Measurements from ENCODE around the gene CACNA1B. TPM values are rescaled to one million over a fixed set of nuclear protein-coding genes. Genes with fewer than 3 reads are reported as not detected.
A peak's percentile ranks its signal among the peaks of the same experiment; 100 is the strongest.

The CACNA1B gene
- total and polyA plus RNA-seq, 9 of the 15 experiments (the other 6 are each of a cell fraction or from before 2014, with no cell fraction given), result 0.01 to 0.04 TPM; not detected in 7

DNA sequence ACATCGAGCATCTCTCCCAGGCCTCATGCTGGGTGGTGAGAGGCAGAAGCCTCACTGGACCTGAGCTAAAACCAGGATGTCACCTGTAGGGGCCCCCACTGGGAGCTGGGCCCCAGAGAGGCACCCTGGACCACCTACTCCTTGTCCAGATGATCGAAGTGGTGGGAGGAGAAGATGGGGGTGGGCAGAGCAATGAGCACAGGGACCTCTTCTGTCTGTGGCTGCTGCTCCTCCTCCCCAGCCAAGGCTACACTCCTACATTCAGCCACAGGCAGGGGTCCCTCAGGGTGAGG lies 227.5 kb downstream of the CACNA1B start:
- Histone ChIP-seq H3K4me2 (ENCODE audit: insufficient read depth, low read length) (no peak overlapping the region), H4K20me1 (replicated peaks; ENCODE audit: control insufficient read depth, insufficient read depth, low read length) (no peaks in the 10 kb centered on the region), H3K4me3 (no peak overlapping the region), H3K27me3 (ENCODE audit: control insufficient read depth in 2 of 2, insufficient read depth in 2 of 2, low read length in 2 of 2) (peaks cover 0 to 32% of the 10 kb centered on the region in 2 experiments; a peak in 3 of 5 replicates), H3K9me3 (replicated peaks; ENCODE audit: control insufficient read depth, insufficient read depth, low read depth, low read length) (no peaks in the 10 kb centered on the region), H3K4me1 (replicated peaks in 1 of 2; ENCODE audit: control insufficient read depth in 2 of 2, insufficient read depth in 2 of 2, low read length in 2 of 2) (peaks cover 0 to 4% of the 10 kb centered on the region in 2 experiments; a peak in 2 of 5 replicates), H3K79me2 (ENCODE audit: control insufficient read depth, insufficient read depth, low read length) (no peaks in the 10 kb centered on the region), H3K9ac (ENCODE audit: insufficient read depth in 1 of 2, low read depth in 2 of 2, low read length in 2 of 2) (no peak overlapping the region), H2AFZ (ENCODE audit: low read depth, low read length) (no peak overlapping the region), H3K9me1 (ENCODE audit: control insufficient read depth, insufficient read depth, low read length) (no peaks in the 10 kb centered on the region), H3K36me3 (ENCODE audit: control insufficient read depth, insufficient read depth, low read length) (no peaks in the 10 kb centered on the region), H3K27ac (ENCODE audit: extremely low read depth, low read depth, low read length) (no peak overlapping the region)
- BruUV-seq (replicated peaks), result no TSS peak
- DNase-seq (ENCODE audit: extremely low read depth in 1 of 4, low spot score in 3 of 4) (peak in 1 of 4 experiments; percentile 3), ATAC-seq (no peak), FAIRE-seq (no peak)
- intact Hi-C loops (cut with micrococcal nuclease), result no loop called here
- ChIA-PET CTCF (ENCODE audit: low intra/inter-chr PET ratio) (no interaction called here), POLR2A (no interaction called here)
- TF ChIP-seq KLF10 (CRISPR knock-in tag; IDR thresholded peaks at IDR 0.05), result no peak
- no peak for TF ChIP-seq SIRT6 (IDR thresholded peaks at IDR 0.05; ENCODE audit: low read depth, low read length)
- TF ChIP-seq LEF1 (IDR thresholded peaks at IDR 0.05), result no peak
- no peak for TF ChIP-seq NEUROD1 (IDR thresholded peaks at IDR 0.05; ENCODE audit: borderline replicate concordance, low read depth, low read length, partially characterized antibody)
- TF ChIP-seq TRIM24 (IDR thresholded peaks at IDR 0.05), result no peak
- TF ChIP-seq FUS (optimal IDR thresholded peaks at IDR 0.05; ENCODE audit: low read depth, low read length), result no peak
- TF ChIP-seq C11orf30 (IDR thresholded peaks at IDR 0.05; ENCODE audit: low read depth), result no peak
- 0% methylated on average over 2 of the region's 2 CpGs for WGBS (ENCODE audit: insufficient coverage, low coverage, missing lambda C conversion rate)
- in situ Hi-C loops (cut with MboI), result no loop called here
